Measurements from ENCODE around the gene SEMA3B. TPM values are rescaled to one million over a fixed set of nuclear protein-coding genes. Genes with fewer than 3 reads are reported as not detected.

SEMA3B gene
- total RNA-seq, 1 experiment from 2014 or later = 7.3 TPM

DNA sequence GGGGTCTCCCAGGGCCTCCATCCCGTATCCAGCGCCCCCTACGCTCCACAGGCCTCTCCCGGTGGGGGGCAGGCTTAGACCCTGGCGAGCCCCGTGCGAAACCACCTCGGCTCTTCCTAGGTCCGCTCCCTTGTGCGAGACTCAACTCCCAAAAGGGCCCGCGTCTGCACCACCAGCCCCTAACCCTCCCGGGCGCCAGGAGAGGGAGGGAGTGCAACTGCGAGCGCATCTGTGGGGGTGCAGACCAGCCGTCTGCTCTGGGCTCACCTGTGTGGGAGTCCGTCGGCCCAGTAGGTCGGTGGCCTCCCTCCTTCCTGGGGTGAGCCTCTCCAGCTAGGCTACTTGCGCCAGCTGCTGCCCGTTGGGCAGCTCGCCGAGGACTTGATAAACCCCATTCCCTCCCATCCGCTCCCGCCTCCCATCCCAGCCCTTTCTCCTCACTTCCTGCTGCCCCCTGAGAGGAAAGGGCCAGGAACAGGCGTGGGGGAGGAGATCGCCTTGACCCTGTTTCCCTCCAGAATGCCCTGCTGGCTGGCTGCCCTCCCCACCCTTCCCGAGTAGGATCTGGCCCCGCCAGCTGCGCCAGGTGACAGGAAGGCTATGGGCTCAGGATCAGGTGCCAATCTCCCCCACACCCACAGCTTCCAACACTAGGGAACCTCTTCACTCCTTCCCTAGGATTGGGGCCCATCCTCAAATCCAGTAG is 53.6 kb downstream of the SEMA3B start, which contains the start of gene HYAL2:
Gene HYAL2, minus strand, starts transcription at position 360 of the 706 bp plus-strand sequence. CDS start 2,256 bp downstream, outside the sequence.
- ATAC-seq = peak; percentile 6
- POLR2A ChIA-PET = interaction anchor here (1.5 to 2.0 kb wide), 2 partner anchors 15 to 23 kb away, joined by 5 to 8 read pairs; partner anchors contain the start of genes HYAL3 and NAA80
- Mint-ChIP-seq H3K27ac (peak within 1 kb of the TSS; percentile 97), H3K36me3 (peaks cover 28% of the 10 kb centered on the region), H3K4me3 (peak within 1 kb of the TSS; percentile 88), H3K27me3 (ENCODE audit: low read depth) (no peaks in the 10 kb centered on the region), H3K4me1 (peaks cover 42% of the 10 kb centered on the region), H3K9me3 (no peaks in the 10 kb centered on the region)
- DNase-seq (ENCODE audit: low spot score) = peak; percentile 65
- CTCF ChIA-PET = interaction anchor here (0.8 to 5.5 kb wide), 16 partner anchors 14 to 131 kb away, joined by 3 to 95 read pairs (median 6); partner anchors contain the start of genes CYB561D2, GNAT1, HYAL1 and HYAL3
- TF ChIP-seq ETV6 (CRISPR knock-in tag; IDR thresholded peaks at IDR 0.05) (peak; percentile 85; the same call in 1 of the 2 replicates), SP1 (CRISPR knock-in tag; conservative IDR thresholded peaks at IDR 0.05) (0 out of 2 replicates have a peak, but pooled peaks have one; percentile 43), CBFB (CRISPR knock-in tag; IDR thresholded peaks at IDR 0.05; ENCODE audit: low read depth) (0 out of 2 replicates have a peak, but pooled peaks have one; percentile 3), NFATC4 (CRISPR knock-in tag; IDR thresholded peaks at IDR 0.05) (no peak), USF1 (CRISPR knock-in tag; IDR thresholded peaks at IDR 0.05) (no peak), ZNF532 (CRISPR knock-in tag; IDR thresholded peaks at IDR 0.05; ENCODE audit: borderline replicate concordance) (no peak), ESRRA (CRISPR knock-in tag; IDR thresholded peaks at IDR 0.05; ENCODE audit: borderline replicate concordance) (0 out of 2 replicates have a peak, but pooled peaks have one; percentile 54), KAT7 (CRISPR knock-in tag; IDR thresholded peaks at IDR 0.05; ENCODE audit: borderline replicate concordance) (peak; percentile 70; the same call in 1 of the 2 replicates), HMGA2 (CRISPR knock-in tag; IDR thresholded peaks at IDR 0.05) (no peak), ZNF121 (CRISPR knock-in tag; IDR thresholded peaks at IDR 0.05) (no peak), IRF2 (CRISPR knock-in tag; IDR thresholded peaks at IDR 0.05; ENCODE audit: borderline replicate concordance, low read depth) (no peak), SMAD4 (CRISPR knock-in tag; IDR thresholded peaks at IDR 0.05) (no peak), NR1H2 (CRISPR knock-in tag; IDR thresholded peaks at IDR 0.05) (no peak), ZBTB21 (CRISPR knock-in tag; IDR thresholded peaks at IDR 0.05; ENCODE audit: borderline replicate concordance) (peak; percentile 22; the same call in 1 of the 2 replicates)
- TF ChIP-seq, protein P1, sequence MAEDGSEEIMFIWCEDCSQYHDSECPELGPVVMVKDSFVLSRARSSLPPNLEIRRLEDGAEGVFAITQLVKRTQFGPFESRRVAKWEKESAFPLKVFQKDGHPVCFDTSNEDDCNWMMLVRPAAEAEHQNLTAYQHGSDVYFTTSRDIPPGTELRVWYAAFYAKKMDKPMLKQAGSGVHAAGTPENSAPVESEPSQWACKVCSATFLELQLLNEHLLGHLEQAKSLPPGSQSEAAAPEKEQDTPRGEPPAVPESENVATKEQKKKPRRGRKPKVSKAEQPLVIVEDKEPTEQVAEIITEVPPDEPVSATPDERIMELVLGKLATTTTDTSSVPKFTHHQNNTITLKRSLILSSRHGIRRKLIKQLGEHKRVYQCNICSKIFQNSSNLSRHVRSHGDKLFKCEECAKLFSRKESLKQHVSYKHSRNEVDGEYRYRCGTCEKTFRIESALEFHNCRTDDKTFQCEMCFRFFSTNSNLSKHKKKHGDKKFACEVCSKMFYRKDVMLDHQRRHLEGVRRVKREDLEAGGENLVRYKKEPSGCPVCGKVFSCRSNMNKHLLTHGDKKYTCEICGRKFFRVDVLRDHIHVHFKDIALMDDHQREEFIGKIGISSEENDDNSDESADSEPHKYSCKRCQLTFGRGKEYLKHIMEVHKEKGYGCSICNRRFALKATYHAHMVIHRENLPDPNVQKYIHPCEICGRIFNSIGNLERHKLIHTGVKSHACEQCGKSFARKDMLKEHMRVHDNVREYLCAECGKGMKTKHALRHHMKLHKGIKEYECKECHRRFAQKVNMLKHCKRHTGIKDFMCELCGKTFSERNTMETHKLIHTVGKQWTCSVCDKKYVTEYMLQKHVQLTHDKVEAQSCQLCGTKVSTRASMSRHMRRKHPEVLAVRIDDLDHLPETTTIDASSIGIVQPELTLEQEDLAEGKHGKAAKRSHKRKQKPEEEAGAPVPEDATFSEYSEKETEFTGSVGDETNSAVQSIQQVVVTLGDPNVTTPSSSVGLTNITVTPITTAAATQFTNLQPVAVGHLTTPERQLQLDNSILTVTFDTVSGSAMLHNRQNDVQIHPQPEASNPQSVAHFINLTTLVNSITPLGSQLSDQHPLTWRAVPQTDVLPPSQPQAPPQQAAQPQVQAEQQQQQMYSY (CRISPR knock-in tag; IDR thresholded peaks at IDR 0.05) = peak; percentile 64; the same call in 1 of the 2 replicates
- TF ChIP-seq, protein P2, sequence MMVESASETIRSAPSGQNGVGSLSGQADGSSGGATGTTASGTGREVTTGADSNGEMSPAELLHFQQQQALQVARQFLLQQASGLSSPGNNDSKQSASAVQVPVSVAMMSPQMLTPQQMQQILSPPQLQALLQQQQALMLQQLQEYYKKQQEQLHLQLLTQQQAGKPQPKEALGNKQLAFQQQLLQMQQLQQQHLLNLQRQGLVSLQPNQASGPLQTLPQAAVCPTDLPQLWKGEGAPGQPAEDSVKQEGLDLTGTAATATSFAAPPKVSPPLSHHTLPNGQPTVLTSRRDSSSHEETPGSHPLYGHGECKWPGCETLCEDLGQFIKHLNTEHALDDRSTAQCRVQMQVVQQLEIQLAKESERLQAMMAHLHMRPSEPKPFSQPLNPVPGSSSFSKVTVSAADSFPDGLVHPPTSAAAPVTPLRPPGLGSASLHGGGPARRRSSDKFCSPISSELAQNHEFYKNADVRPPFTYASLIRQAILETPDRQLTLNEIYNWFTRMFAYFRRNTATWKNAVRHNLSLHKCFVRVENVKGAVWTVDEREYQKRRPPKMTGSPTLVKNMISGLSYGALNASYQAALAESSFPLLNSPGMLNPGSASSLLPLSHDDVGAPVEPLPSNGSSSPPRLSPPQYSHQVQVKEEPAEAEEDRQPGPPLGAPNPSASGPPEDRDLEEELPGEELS (CRISPR knock-in tag; IDR thresholded peaks at IDR 0.05) = peak; percentile 78
